ENCODE results near the gene VGLL3. TPM values are rescaled to one million over a fixed set of nuclear protein-coding genes. Genes with fewer than 3 reads are reported as not detected.
A peak's percentile ranks its signal among the peaks of the same experiment; 100 is the strongest.
"Not testable (repeated sequence)": the region's sequence is repeated elsewhere in the genome, so short reads cannot be mapped to it uniquely, and the experiment has no call there.

The VGLL3 gene
- total RNA-seq, 1 experiment from 2014 or later, result 40.0 TPM

DNA sequence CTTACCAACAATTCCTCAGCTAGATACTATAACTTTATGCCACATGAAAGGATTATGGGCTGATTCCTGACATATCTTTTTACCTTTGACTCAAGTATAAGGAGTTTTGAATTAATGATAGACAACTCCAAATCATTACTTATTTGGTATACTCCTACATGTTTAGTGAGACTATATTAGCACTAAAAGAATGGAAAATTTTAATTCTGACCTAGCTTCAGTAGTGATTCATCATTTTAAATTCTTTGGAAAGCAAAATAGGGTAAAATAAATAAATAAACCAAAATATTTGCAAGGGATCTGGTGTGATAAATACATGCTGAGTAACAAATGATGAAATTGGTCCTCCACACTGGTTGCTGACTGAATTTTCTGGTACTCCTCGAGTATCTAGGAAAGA lies 42.3 kb upstream of the VGLL3 start:
- intact Hi-C loops (cut with micrococcal nuclease; ENCODE audit: unreplicated experiment), result no loop called here
- no peak for DNase-seq
- Mint-ChIP-seq H3K9me3 (ENCODE audit: low read depth, unreplicated experiment) (no peaks in the 10 kb centered on the region), H3K27me3 (ENCODE audit: unreplicated experiment) (no peaks in the 10 kb centered on the region), H3K4me3 (ENCODE audit: low read depth, unreplicated experiment) (no peak overlapping the region), H3K27ac (ENCODE audit: unreplicated experiment) (no peak overlapping the region), H3K4me1 (ENCODE audit: low read depth, unreplicated experiment) (peaks cover 8% of the 10 kb centered on the region), H3K36me3 (ENCODE audit: insufficient read depth, unreplicated experiment) (no peaks in the 10 kb centered on the region)
- CTCF ChIA-PET, result no interaction called here
- BruUV-seq (replicated peaks), result no TSS peak
- TF ChIP-seq, protein P1, sequence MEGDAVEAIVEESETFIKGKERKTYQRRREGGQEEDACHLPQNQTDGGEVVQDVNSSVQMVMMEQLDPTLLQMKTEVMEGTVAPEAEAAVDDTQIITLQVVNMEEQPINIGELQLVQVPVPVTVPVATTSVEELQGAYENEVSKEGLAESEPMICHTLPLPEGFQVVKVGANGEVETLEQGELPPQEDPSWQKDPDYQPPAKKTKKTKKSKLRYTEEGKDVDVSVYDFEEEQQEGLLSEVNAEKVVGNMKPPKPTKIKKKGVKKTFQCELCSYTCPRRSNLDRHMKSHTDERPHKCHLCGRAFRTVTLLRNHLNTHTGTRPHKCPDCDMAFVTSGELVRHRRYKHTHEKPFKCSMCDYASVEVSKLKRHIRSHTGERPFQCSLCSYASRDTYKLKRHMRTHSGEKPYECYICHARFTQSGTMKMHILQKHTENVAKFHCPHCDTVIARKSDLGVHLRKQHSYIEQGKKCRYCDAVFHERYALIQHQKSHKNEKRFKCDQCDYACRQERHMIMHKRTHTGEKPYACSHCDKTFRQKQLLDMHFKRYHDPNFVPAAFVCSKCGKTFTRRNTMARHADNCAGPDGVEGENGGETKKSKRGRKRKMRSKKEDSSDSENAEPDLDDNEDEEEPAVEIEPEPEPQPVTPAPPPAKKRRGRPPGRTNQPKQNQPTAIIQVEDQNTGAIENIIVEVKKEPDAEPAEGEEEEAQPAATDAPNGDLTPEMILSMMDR (IDR thresholded peaks at IDR 0.05; ENCODE audit: unreplicated experiment), result no peak

DNA sequence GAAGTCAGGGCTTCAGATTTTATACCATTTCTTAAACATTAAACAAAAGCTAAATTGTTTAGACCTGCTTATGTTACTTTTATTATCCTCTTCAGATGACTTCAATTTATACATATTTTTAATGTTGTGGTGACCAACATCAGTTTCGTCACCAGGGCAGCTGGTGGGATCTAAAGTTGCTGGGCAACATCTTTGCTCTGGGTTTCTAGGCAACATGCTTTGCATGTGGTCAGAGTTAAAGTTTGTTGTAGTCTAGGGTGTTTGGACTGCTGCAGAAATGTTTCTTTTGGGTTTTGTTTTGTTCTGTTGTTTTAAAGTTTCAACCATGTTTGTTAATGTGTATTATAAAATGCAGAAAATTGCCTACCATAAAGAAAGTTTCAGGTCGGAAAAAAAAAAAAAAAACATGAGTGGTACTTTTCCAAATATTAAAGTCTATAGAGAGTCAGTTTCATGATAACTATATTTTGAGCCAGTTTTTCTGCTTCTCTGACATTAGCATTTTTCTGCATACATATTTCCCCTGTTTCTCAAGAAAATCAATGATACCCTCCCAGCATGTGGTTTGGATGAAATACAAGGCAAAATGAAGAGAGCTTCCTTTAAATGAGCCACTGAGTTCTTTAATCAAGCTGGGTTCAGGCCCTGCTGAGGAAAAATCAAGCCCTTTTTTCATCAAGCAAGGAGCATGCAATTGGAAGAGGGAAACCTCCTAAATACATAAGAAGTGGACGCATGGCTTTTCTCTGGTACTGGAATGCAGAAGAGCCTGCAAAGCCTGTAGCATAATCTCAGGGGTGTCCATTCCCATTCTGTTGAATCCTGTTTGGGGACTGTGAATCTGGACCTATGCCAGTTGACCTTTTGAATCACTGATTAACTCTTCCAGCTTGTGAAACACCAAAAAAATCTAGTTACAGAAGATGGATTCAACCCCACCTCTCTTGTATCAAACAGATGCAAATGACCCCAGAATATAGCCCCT lies 35.0 kb upstream of the VGLL3 start:
- H3K4me3 Mint-ChIP-seq (ENCODE audit: low read depth, unreplicated experiment), result no peak overlapping the region
- CTCF ChIA-PET, result interaction anchor here (0.7 kb wide), 2 partner anchors 203 to 977 kb away, joined by 3 to 4 read pairs; no protein-coding TSS in a partner anchor
- peaks cover 3% of the 10 kb centered on the region for H3K9me3 Mint-ChIP-seq (ENCODE audit: low read depth, unreplicated experiment)
- peaks cover 44% of the 10 kb centered on the region for H3K4me1 Mint-ChIP-seq (ENCODE audit: low read depth, unreplicated experiment)
- intact Hi-C loops (cut with micrococcal nuclease; ENCODE audit: unreplicated experiment), result loop anchor here (5.0 kb wide), 1 partner anchor 51 kb away; no protein-coding TSS in a partner anchor
- no TSS peak for BruUV-seq (replicated peaks)
- TF ChIP-seq, protein P1 (IDR thresholded peaks at IDR 0.05; ENCODE audit: unreplicated experiment), result no peak
- H3K27me3 Mint-ChIP-seq (ENCODE audit: unreplicated experiment), result no peaks in the 10 kb centered on the region
- DNase-seq, result peak; percentile 42
- peak overlapping the region; percentile 67 for H3K27ac Mint-ChIP-seq (ENCODE audit: unreplicated experiment)
- no peaks in the 10 kb centered on the region for H3K36me3 Mint-ChIP-seq (ENCODE audit: insufficient read depth, unreplicated experiment)

DNA sequence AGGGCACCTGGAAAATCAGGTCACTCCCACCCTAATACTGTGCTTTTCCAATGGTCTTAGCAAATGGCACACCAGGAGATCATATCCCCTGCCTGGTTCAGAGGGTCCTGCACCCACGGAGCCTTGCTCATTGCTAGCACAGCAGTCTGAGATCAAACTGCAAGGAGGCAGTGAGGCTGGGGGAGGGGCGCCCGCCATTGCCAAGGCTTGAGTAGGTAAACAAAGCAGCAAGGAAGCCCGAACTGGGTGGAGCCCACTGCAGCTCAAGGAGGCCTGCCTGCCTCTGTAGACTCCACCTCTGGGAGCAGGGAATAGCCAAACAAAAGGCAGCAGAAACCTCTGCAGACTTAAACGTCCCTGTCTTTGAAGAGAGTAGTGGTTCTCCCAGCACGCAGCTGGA lies 26.4 kb upstream of the VGLL3 start:
- H3K27ac Mint-ChIP-seq (ENCODE audit: unreplicated experiment); CTCF ChIA-PET; H3K27me3 Mint-ChIP-seq (ENCODE audit: unreplicated experiment); BruUV-seq (replicated peaks); H3K4me3 Mint-ChIP-seq (ENCODE audit: low read depth, unreplicated experiment); intact Hi-C loops (cut with micrococcal nuclease; ENCODE audit: unreplicated experiment); DNase-seq; H3K4me1 Mint-ChIP-seq (ENCODE audit: low read depth, unreplicated experiment); H3K36me3 Mint-ChIP-seq (ENCODE audit: insufficient read depth, unreplicated experiment); H3K9me3 Mint-ChIP-seq (ENCODE audit: low read depth, unreplicated experiment): not testable (repeated sequence)

DNA sequence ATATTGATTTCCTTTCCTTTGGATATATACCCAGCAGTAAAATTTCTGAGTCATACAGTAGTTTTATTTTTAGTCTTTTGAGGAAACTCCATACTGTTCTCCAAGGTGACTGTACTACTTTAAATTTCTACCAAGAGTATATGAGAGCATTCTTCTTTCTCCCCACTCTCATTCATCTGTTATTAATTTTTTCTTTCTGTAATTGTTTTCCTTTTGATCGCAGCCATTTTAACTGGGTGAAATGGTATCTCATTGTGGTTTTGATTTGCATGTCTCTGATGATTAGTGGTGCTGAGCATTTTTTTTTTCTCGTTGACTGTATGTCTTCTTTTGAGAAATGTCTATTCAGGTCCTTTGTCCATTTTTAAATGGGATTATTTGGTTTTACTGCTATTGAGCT lies 18.3 kb upstream of the VGLL3 start:
- Mint-ChIP-seq H3K9me3 (ENCODE audit: low read depth, unreplicated experiment) (no peaks in the 10 kb centered on the region), H3K27me3 (ENCODE audit: unreplicated experiment) (no peaks in the 10 kb centered on the region), H3K27ac (ENCODE audit: unreplicated experiment) (no peak overlapping the region), H3K4me3 (ENCODE audit: low read depth, unreplicated experiment) (no peak overlapping the region), H3K36me3 (ENCODE audit: insufficient read depth, unreplicated experiment) (no peaks in the 10 kb centered on the region), H3K4me1 (ENCODE audit: low read depth, unreplicated experiment) (no peaks in the 10 kb centered on the region)
- intact Hi-C loops (cut with micrococcal nuclease; ENCODE audit: unreplicated experiment), result loop anchor here (5.0 kb wide), 1 partner anchor 158 kb away; no protein-coding TSS in a partner anchor
- no TSS peak for BruUV-seq (replicated peaks)
- TF ChIP-seq, protein P1 (IDR thresholded peaks at IDR 0.05; ENCODE audit: unreplicated experiment), result no peak
- CTCF ChIA-PET, result no interaction called here
- no peak for DNase-seq

All from Calu3 (cell line).